ENCODE data around the gene CRY2.
"Not testable (repeated sequence)": the region's sequence is repeated elsewhere in the genome, so short reads cannot be mapped to it uniquely, and the experiment has no call there.

The CRY2 gene

GRCh38 chr11:45803971-45804760 is 43.1 kb upstream of the CRY2 start:
- H3K27ac ChIP-seq = peak overlapping the region; percentile 43; the same call in 1 of the 2 replicates
- no peak for TF ChIP-seq ZFX (IDR thresholded peaks at IDR 0.05; ENCODE audit: borderline replicate concordance)
- TF ChIP-seq CTCF (IDR thresholded peaks at IDR 0.05) = peak; percentile 26; the same call in 1 of the 2 replicates

GRCh38 chr11:45804761-45805304 is 42.4 kb upstream of the CRY2 start, which contains the start of gene SLC35C1:
TSS of gene SLC35C1 (plus strand) at chr11:45805149. CDS start at chr11:45805802, 653 bp downstream.
- TF ChIP-seq CTCF (IDR thresholded peaks at IDR 0.05) (no peak), ZFX (IDR thresholded peaks at IDR 0.05; ENCODE audit: borderline replicate concordance) (no peak)
- H3K27ac ChIP-seq = peak within 1 kb of the TSS; percentile 43

- H3K27ac ChIP-seq = peak overlapping the region; percentile 43
- no peak for TF ChIP-seq CTCF (IDR thresholded peaks at IDR 0.05)
- TF ChIP-seq ZFX (IDR thresholded peaks at IDR 0.05; ENCODE audit: borderline replicate concordance) = no peak
These were observed 41.8 kb upstream of the CRY2 start for GRCh38 chr11:45805305-45806071.

GRCh38 chr11:45806072-45806933 is 41.0 kb upstream of the CRY2 start:
- no peak overlapping the region for H3K27ac ChIP-seq
- TF ChIP-seq CTCF (IDR thresholded peaks at IDR 0.05) (no peak), ZFX (IDR thresholded peaks at IDR 0.05; ENCODE audit: borderline replicate concordance) (no peak)

GRCh38 chr11:45806937-45807791 is 40.1 kb upstream of the CRY2 start:
- no peak overlapping the region for H3K27ac ChIP-seq
- no peak for TF ChIP-seq ZFX (IDR thresholded peaks at IDR 0.05; ENCODE audit: borderline replicate concordance)

- no peak overlapping the region for H3K27ac ChIP-seq
- TF ChIP-seq ZFX (IDR thresholded peaks at IDR 0.05; ENCODE audit: borderline replicate concordance) = no peak
- TF ChIP-seq CTCF (IDR thresholded peaks at IDR 0.05) = no peak
These were observed 39.5 kb upstream of the CRY2 start for GRCh38 chr11:45807792-45808238.

GRCh38 chr11:45808427-45808826 is 38.8 kb upstream of the CRY2 start:
- not testable (repeated sequence) for H3K27ac ChIP-seq
